Measurements from ENCODE around the gene PRKCA. TPM values are rescaled to one million over a fixed set of nuclear protein-coding genes. Genes with fewer than 3 reads are reported as not detected.

Gene PRKCA
- total and polyA plus RNA-seq, 9 of the 15 experiments (the other 6 are each of a cell fraction or from before 2014, with no cell fraction given), result 3.2 to 33.0 (median 17.8) TPM

DNA sequence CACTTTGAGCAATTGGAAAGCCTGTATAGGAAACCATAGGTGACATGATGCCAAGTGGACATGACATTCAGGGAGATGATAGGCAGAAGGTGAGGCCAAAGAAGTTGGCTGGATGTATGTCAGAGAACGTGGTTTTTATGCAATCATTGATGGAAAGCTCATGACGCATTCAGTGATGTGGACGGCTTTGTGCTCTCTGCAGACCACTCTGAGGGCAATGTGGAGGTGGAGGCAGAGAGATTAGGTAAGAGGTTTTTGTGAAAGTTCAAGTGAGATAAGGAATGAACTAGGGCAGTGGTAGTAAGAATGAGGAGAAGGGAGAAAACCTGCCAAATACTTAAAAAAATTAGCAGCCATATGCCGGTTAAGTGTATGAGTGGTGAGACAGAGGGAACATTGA lies 99.0 kb downstream of the PRKCA start:
- H3K36me3 ChIP-seq (ENCODE audit: control insufficient read depth, insufficient read depth, low read length), result no peaks in the 10 kb centered on the region
- no peak overlapping the region for H2AFZ ChIP-seq (ENCODE audit: low read depth, low read length)
- no peaks in the 10 kb centered on the region for H3K27me3 ChIP-seq (ENCODE audit: control insufficient read depth in 2 of 2, insufficient read depth in 2 of 2, low read length in 2 of 2)
- H3K9me3 ChIP-seq (replicated peaks; ENCODE audit: control insufficient read depth, insufficient read depth, low read depth, low read length), result no peaks in the 10 kb centered on the region
- CTCF ChIA-PET (ENCODE audit: low intra/inter-chr PET ratio), result no interaction called here
- H3K9ac ChIP-seq (ENCODE audit: insufficient read depth in 1 of 2, low read depth in 2 of 2, low read length in 2 of 2), result no peak overlapping the region
- ATAC-seq (no peak), FAIRE-seq (peak; percentile 86), DNase-seq (ENCODE audit: extremely low read depth in 1 of 4, low spot score in 3 of 4) (peak in 2 of 4 experiments; percentile 19 to 59)
- peaks cover 24% of the 10 kb centered on the region for H3K79me2 ChIP-seq (ENCODE audit: control insufficient read depth, insufficient read depth, low read length)
- no peak overlapping the region for H3K4me3 ChIP-seq
- H3K9me1 ChIP-seq (ENCODE audit: control insufficient read depth, insufficient read depth, low read length), result no peaks in the 10 kb centered on the region
- H4K20me1 ChIP-seq (replicated peaks; ENCODE audit: control insufficient read depth, insufficient read depth, low read length), result peaks cover 20% of the 10 kb centered on the region; the same call in 1 of the 2 replicates
- peaks cover 2 to 10% of the 10 kb centered on the region in 2 experiments; a peak in 3 of 5 replicates for H3K4me1 ChIP-seq (replicated peaks in 1 of 2; ENCODE audit: control insufficient read depth in 2 of 2, insufficient read depth in 2 of 2, low read length in 2 of 2)
- 8% methylated on average over 2 of the region's 4 CpGs for WGBS (ENCODE audit: insufficient coverage, low coverage, missing lambda C conversion rate)
- BruUV-seq (replicated peaks), result no TSS peak
- in situ Hi-C loops (cut with MboI), result no loop called here
- TF ChIP-seq MCM7 (IDR thresholded peaks at IDR 0.05) (no peak), POU5F1 (IDR thresholded peaks at IDR 0.05; ENCODE audit: borderline replicate concordance, low read depth, low read length, partially characterized antibody) (no peak), SIX5 (IDR thresholded peaks at IDR 0.05; ENCODE audit: borderline replicate concordance in 1 of 2, insufficient read depth in 1 of 2, low read depth in 1 of 2, low read length in 2 of 2) (no peak), SLC30A9 (CRISPR knock-in tag; IDR thresholded peaks at IDR 0.05) (no peak), ZNF436 (CRISPR knock-in tag; IDR thresholded peaks at IDR 0.05) (no peak), ELF2 (CRISPR knock-in tag; IDR thresholded peaks at IDR 0.05) (no peak), NFE2 (IDR thresholded peaks at IDR 0.05; ENCODE audit: low read depth) (no peak), EGR1 (conservative IDR thresholded peaks at IDR 0.05) (peak; percentile 41), ELK1 (CRISPR knock-in tag; IDR thresholded peaks at IDR 0.05) (no peak), CBFA2T3 (IDR thresholded peaks at IDR 0.05) (peak; percentile 58), TAF1 (IDR thresholded peaks at IDR 0.05; ENCODE audit: control insufficient read depth, extremely low read depth, insufficient read depth, low read length, severe bottlenecking) (no peak), ZNF586 (CRISPR knock-in tag; conservative IDR thresholded peaks at IDR 0.05) (no peak), ZNF316 (IDR thresholded peaks at IDR 0.05) (no peak), CBFA2T2 (conservative IDR thresholded peaks at IDR 0.05) (peak; percentile 25; the same call in 1 of the 2 replicates), NCOR1 (IDR thresholded peaks at IDR 0.05) (0 out of 2 replicates have a peak, but pooled peaks have one; percentile 15), CREB1 (IDR thresholded peaks at IDR 0.05) (peak; percentile 70), CREB1 (CRISPR knock-in tag; IDR thresholded peaks at IDR 0.05) (no peak), HOXB6 (CRISPR knock-in tag; IDR thresholded peaks at IDR 0.05; ENCODE audit: borderline replicate concordance) (no peak), CREM (IDR thresholded peaks at IDR 0.05; ENCODE audit: low read depth) (peak; percentile 79)
- TF ChIP-seq, protein P1, sequence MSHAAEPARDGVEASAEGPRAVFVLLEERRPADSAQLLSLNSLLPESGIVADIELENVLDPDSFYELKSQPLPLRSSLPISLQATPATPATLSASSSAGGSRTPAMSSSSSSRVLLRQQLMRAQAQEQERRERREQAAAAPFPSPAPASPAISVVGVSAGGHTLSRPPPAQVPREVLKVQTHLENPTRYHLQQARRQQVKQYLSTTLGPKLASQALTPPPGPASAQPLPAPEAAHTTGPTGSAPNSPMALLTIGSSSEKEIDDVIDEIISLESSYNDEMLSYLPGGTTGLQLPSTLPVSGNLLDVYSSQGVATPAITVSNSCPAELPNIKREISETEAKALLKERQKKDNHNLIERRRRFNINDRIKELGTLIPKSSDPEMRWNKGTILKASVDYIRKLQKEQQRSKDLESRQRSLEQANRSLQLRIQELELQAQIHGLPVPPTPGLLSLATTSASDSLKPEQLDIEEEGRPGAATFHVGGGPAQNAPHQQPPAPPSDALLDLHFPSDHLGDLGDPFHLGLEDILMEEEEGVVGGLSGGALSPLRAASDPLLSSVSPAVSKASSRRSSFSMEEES (CRISPR knock-in tag; IDR thresholded peaks at IDR 0.05), result no peak
- intact Hi-C loops (cut with micrococcal nuclease), result loop anchor here (10.0 kb wide), 1 partner anchor 97 kb away; the partner anchor contains the start of gene PRKCA
- H3K27ac ChIP-seq (ENCODE audit: extremely low read depth, low read depth, low read length), result no peak overlapping the region
- H3K4me2 ChIP-seq (ENCODE audit: insufficient read depth, low read length), result no peak overlapping the region; the same call in 1 of the 2 replicates
- POLR2A ChIA-PET, result interaction anchor here (0.7 kb wide), 1 partner anchor 20 kb away, joined by 3 read pairs; no protein-coding TSS in a partner anchor

All from K562 (cell line).